ENCODE measurements around the gene MICAL1.

Gene MICAL1

DNA sequence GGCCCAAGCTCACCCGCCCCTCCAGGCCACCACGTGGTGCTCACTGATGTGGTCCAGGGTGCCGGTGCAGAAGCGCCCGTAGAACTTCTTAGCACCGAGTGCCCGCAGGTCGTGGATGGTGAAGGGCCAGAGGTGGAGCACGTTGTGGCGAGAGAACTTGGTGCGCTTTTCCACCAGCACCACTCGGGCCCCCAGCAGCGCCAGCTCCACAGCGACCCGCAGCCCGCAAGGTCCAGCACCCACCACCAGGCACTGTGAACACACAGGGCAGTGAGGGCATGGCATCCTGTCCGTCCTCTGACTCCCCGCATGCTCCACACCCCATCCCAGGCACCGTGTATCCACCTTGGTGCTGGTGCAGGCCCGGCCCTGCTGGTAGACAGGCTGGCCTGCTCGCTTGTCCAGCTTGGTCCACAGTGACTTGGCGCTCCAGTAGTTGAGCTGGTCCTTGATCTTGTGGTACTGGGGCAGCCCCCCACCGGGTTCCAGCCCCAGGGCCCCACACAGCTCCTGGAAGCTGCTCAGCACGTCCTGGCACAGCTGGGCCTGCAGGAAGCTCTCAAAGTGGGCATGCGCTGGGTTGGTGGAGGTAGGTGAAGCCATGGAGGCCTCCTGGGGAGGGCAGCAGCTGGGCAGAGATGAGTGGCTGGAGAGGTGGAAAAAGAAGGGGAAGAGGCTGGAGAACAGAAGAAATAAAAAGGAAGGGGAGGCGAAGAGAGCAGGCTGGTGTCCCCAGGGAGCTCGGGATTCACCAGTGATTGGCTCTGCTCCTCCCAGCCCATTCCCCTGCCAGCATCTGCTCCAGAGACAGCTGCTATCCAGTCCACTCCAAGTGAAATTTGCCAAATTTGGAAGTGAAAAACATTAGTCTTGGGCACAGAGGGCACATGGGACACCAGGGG, 1.7 kb downstream of the MICAL1 start:
- peak; percentile 12 for DNase-seq

DNA sequence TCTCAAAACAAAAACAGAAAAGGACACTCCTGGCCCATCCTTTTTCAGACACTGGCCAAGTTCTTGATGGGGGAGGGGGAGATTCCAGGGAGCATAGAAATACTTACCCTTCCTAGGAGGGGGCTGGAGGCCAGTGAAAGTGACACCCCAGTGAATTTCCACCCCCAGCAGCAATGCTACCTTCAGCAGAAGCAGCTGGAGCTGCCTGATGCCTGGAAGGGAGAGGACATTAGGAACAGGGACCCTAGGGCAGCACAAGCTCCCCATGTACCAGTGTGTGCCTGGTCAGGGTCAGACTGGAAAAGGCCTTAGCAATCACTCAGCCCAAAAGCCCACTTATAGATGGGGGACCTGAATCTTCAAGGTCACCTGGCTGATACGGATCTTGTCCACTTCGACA, 2.4 kb downstream of the MICAL1 start:
- no peak for DNase-seq

DNA sequence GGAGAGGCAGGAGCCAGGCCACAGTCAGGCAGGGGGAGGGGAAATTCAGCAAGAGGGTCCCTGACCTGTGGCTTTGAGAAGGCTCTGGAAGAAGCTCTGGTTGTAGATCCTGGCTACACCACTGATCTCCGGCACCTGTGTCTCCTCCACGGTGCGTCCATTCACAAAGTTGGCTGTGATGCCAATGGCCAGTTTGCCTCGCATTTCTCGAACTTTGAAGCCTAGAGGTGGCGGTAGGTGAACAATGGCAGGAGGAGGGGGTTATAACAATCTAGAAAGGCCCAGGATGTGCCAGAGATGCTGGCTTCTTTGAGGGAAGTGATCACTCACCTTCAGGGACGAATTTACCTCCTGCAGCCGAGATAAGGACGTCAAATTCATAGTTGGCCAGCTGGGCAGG, 3.4 kb downstream of the MICAL1 start:
- DNase-seq: no peak

DNA sequence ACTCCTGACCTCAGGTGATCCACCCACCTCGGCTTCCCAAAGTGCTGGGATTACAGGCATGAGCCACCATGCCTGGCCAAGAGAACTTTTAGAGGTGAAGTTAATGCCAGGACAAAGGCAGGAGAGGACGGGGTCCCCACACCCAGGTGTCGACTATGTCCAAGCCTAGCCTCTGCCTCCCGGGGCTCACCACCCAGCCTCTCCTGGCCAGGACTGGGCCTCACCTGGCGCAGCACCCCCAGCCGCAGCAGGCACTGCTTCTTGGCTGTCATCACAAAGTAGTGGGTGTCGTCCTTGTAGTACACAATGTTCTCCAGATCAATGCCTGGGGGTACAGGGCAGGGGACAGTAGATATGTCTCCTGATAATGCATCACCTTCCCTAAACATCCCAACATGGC, 4.2 kb downstream of the MICAL1 start:
- DNase-seq: no peak

DNA sequence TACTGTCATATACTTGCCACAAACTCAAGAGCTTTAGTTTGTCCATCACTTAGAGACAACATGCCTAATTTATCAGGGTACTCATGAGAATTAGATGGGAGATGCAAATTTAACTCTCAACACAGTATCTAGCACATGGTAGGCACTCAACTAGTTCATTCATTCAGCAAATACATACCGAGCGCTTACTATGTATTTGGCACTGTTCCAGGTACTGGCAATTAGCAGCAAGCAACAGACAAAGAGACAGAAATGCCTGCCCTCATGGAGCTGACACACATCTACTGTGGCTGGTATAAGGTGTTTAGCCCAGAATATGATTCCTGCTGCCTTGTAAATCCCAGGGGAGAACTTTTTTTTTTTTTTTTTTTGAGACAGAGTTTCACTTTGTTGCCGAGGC, 4.8 kb downstream of the MICAL1 start:
- no peak for DNase-seq

DNA sequence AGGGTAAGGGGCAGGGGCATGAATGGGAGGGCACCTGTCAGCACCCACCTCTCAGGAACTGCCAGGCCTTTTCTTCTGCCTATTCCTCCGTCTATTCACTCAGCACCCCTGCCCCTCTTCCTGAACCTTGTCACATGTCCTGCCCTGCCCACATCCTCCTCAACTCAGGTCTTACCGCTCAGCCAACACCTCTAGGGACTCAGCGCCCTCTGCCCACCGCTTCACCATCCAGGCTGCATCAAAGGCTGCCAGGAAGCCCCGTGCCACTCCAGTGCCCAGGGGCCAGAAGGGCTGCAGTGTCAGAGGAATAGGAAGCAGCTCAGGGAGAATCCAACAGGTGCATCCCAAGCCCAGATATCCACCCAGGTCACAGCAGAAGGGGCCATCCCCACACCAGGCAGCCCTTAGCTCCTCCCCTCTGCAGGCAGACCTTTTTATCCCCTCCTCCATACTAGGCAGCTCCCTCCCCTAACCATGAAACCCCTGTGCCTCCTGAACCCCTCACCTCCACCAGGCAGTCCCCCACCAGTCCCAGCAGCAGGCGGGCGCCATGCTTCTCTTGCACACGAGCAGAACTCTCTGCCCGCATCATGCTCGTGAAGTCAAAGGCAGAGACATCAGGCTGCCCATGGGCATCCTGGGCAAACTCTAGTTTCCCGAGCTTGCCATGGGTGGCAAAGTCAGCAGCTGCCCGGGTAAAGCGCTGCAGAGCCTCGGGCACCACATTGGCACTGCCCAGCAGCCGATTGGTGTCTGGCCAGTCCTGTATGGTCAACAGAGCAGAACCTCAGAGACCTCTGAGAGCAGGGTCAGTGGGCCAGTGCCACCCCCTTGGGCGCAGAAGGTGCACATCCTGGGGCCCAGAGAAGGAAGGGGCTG, 5.5 kb downstream of the MICAL1 start:
- no peak for DNase-seq

DNA sequence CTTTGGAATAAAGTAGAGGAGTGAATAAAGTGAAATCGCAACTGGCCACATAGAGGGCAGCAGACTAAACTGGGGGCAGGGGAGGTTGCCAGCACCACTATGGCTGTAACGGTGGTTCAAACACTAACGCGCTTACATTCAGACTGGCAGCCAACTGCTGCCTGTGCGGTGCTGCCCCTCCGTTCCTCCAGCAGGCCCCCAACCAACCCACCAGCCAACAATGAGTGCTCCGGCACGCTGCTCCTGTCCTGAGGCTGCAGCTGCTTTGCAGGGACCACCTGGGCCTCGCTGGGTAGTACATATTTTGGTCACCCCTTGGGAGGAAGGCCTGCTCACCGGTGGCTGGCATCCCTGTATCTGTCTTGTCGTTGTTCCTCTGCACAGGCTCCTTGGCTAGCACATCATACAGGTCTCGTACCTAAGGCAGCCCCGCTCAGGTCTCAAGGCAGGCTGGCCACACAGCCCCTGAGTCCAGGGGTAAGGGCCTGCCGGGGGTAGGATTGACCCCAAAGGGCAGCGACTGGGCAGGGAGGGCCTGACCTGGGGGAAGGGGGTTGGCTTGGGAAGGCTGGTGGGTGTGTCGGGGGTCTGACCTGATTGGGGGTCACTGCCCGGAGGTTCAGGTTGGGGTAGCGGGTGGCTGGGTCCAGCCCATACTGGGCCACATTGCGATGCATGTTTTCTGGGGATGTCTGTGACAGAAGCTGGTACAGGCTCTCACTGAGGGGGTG, 6.3 kb downstream of the MICAL1 start:
- no peak for DNase-seq

DNA sequence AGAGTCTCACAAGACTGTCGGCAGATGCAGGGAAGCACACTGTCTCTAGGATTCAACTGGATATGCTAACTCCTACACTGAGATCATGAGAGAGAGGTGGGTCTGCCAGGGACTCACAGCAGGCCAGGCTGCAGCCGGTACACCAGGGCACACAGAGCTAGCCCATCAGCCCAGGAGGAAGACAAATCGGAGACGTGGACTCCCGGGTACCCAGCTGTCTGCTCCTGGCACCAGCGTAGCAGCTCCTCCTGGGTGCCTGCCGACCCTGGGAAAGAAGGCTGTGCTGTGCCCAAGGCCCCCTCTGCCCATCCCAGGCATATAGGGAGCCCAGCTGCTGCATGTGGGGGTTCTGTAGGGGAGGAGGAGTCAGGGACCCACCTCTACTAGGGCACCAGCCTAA, 7.0 kb downstream of the MICAL1 start:
- no peak for DNase-seq

DNA sequence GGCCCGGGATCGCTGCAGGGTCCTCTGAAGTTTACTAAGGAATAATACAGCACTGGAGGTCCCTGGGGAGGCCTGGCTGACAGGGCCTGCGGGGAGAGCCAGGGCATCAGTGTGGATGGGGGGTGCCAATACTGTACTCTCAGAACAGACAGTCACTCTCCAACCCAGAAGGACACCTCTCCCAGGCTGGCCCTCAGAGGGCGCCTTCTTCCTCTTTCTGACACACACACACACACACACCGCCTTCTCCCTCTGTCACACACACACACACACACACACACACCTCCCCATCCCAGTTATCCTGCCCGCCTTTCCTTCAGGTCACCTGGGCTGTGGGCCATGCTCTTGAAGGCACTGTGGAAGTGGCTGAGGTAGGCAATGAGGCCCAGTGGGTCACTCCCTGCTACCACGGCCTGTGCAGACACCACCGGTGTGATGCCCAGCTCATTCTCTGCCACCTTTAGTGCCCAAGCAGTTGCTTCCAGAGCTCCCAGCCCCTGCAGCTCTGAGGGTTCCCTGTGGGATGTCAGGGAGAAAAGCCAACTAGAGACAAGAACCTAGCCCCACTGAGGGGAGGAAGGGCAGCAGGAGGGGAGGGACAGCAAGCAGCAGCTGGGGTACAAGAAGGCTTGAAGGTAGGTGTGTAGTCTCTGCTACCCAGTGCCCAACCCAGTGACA, 7.6 kb downstream of the MICAL1 start:
- DNase-seq: peak; percentile 63

DNA sequence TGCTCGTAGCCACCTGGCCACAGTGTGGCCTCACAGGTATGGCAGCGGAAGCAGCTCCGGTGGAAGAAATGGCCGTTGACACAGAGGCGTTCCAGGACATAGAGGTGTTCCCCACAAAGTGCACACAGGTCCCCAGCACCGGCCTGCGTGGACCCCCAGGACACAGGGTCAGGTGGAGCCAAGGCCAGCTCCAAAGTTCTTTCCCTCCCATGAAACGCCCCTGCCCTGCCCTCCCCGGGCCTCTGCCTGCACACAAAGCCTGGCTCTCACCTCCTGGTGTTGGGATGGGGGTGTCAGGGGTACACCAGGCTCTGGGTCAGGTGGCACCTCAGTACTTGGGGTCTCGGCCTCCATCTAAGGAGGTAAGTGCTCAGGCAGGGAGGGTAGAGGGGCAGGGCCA, 8.5 kb downstream of the MICAL1 start:
- no peak for DNase-seq

DNA sequence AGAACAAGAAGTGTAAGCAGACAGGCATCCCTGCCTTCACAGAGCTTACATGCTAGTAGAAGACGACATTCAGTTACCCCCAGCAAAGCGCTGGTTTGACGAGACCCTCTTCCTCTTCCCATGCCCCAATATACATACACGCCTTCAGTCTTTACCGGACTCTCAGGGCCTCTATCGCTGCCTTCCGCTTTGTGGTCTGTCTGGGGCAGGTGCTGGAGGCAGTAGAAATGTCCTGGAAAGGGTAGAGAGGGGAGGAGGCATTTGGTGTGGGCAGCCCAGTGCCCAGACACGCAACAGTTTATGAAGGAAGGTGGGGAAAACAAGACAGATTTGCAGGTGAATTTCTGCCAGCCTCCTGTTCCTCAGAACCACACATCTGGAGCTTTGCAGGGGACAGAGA, 9.0 kb downstream of the MICAL1 start:
- DNase-seq: no peak

DNA sequence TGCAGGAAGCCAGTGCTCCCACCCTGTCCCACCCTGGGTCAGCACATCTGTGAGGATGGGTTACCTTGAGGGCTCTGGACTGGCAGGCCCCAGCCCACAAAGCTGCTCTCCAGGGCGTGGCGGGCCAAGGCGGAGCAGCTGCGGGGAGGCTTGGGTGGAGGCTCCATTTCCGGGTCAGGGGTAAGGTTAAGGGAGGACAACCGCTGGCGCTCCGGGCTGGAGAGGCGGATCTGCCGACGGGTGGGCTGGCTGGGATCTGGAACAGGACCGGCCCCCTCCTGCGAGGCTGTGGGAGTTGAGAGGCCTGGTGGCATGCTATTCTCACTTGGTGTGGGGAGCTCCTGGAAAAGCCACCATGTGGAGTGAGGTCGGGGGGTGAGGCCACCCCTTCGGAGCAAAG, 9.5 kb downstream of the MICAL1 start:
- DNase-seq: no peak

DNA sequence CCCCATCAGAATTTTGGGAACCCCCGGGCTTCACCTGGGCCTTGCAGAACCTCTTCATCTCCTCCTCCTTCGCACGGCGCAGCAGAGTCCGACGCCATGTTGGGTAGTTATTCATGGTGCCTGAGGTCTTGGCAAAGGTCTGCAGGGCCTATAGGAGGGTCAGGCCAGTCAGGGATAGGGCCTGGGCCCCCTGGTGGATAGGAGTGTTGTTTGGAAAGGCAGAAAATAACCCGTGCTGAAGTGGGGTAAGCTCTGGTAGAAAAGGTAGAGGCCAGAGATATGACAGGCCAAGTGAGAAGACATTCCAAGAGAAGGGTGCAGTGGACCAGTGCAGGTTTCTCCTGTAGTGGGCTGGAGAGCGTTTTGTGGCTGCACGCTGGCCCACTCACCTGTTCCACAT, 10.2 kb downstream of the MICAL1 start:
- DNase-seq: no peak

DNA sequence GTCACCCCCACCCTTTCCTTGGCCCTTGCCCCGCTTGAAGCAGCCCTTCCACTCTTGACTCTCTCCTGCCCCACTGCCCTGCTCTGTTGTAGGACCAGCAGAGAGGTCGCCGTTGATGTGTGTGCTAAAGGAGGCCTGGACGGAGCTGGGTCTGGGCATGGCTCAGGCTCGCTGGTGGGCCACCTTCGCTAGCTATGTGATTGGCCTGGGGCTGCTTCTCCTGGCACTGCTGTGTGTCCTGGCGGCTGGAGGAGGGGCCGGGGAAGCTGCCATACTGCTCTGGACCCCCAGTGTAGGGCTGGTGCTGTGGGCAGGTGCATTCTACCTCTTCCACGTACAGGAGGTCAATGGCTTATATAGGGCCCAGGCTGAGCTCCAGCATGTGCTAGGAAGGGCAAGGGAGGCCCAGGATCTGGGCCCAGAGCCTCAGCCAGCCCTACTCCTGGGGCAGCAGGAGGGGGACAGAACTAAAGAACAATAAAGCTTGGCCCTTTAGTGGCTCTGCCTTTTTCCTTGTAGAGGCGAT, 12.1 kb downstream of the MICAL1 start:
- no peak for DNase-seq

DNA sequence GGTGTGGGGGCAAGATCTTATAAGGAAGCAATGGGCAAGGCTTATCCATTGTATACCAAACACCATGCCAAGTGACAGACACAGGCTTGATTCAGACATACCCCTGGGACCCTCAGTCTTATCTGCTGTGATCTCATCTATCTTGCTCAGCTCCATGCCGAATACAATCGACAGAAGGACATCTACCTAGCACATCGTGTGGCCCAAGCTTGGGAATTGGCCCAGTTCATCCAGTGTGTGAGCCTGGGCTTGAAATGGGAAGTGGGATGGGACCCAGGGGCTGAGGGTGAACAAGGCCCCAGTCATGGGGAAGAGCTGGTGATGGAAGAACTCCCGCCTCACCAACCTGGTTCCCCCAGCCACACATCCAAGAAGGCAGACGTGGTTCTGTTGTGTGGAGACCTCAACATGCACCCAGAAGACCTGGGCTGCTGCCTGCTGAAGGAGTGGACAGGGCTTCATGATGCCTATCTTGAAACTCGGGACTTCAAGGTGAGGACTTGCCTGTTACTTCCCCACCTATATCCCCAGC, 13.1 kb downstream of the MICAL1 start:
- no peak for DNase-seq

DNA sequence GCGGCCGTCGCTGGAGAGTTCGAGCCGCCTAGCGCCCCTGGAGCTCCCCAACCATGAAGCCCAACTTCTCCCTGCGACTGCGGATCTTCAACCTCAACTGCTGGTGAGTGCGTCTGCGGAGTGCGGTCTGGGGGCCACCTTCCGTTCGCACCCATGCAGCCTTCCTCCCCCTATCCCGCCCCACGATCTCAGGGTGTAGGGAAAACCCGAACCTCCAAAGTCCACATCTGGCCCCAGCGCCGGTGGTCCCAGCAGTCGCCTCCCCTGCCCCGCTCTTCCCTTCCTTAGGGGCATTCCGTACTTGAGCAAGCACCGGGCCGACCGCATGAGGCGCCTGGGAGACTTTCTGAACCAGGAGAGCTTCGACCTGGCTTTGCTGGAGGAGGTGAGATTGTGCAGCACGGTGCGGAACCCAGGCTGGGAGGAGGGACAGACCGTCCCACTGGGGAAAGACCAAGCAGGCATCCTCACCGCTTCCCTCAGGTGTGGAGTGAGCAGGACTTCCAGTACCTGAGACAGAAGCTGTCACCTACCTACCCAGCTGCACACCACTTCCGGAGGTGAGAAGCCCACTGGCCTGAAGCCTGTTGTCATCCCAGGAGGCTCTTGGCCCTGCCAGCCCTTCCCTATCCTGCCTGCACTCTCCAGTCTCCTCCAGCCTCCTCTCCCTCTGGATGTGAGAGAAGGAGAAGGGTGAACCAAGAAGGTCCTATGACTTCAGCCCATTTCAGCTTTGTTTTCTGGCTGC, 14.3 kb downstream of the MICAL1 start:
- peak; percentile 53 for DNase-seq

DNA sequence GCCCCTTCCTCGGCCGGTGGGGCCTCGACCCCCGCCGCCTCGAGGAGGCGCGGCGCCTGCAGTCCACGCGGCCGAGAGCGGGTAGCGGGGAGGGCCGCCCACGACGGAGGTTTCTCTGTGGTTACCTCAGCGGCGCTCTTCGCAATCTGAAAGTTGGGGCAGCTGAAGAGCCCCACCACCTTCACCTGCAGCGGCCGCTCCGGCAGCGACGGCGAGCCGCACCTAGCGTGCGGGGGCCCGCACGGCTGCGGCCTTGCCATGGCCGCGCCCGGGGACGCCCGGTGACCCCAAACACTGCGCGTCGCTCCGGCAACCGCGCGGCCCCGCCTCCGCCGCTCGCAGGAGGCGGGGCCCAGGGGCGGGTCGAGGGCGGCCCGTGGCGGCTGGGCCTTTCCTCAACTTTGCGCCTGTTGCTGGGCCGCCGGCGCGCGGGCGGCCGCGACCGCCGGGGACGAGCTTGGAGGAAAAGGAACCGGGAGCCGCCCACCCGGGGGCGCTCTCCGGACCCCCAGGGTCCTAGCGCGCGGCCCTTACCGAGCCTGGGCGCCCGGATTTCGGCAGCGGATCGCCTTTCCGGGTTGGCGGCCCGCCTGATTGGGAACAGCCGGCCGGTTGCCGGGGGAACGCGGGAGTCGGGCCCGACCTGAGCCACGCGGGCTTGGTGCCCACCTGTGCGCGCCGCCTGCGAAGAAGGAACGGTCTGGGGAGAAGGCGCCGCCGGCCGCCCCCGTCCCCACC, 15.1 kb downstream of the MICAL1 start, which contains the start of the genes PPIL6 and SMPD2:
Gene PPIL6 (minus strand): TSS at position 298 of the 738 bp plus-strand sequence. CDS start 38 bp downstream, at position 260.
Gene SMPD2 (plus strand): TSS at position 394 of the 738 bp plus-strand sequence. CDS start 398 bp downstream, outside the sequence.
- DNase-seq: peak; percentile 78

DNA sequence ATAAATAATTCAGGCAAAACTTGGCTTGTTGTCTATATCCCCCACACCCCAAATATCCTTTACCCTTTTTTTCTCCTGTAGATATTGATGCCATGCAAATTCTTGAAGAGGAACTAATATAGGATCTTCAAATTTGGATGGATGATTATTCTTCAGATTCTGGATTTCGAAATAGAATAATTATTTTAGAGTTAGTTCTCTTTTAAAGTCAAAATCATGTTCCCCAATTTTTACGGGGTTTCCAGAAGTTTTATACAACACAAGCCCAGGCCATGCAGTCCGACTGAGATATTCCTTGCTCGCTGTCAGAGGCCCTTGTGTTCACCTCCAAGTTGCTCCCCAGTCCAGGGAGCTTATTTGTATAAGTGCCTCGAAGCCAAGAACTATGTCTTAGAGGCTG, 19.5 kb downstream of the MICAL1 start:
- no peak for DNase-seq

DNA sequence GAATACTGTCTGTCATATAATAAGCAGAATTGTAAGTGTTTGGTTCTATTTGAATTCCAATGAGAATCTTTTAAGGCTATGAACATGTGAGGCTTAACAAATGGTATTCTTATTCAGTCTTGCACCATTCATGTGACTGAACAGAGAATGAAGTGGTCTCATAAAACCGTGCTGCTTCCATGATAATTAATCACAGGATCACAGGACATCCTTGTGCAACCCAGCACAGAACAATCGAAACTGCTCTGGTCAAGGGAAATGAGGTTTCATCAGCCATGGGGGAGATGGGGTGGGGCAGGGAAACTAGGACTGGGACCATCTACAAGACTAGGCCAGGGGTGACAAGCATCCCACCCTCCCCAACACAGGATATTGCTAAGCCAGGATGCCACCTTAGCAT, 21.1 kb downstream of the MICAL1 start:
- peak; percentile 12 for DNase-seq

DNA sequence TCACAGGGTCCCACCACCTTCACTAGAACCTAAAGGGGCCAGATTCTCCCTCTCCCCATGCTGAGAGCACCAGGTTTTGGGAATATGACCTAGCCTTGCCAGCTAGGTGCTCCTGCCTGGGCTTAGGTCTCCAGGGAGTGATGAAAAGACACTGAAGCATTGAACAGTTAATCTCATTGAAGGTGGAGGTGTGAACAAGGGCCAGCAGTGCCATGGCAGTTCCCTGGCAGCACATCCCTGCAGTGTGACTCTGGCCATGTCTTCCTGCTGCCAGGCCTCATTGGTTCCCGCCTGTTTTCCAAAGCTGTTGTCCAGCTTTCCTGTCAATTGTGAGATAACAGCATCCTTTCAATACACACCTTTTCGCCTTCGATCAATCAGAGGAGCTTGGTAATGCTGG, 26.1 kb downstream of the MICAL1 start:
- no peak for DNase-seq
